GM23338 (cell line): Measurements from ENCODE around the gene TEKTIP1. TPM values are rescaled to one million over a fixed set of nuclear protein-coding genes. Genes with fewer than 3 reads are reported as not detected.

Source experiments
- ATAC-seq: fragments of 200-7000 bp; cut with Tn5 transposase; 3 replicates; pipeline ENCODE4 v1.9.1; 2020
- DNase-seq: peaks from one replicate; pipeline ENCODE4 v3.0.0-alpha.2; 2015; ENCODE audit warnings: low spot score
- H2AFZ ChIP-seq: fragments of 200-600 bp; sonication (generic); 2 replicates; pipeline ENCODE4 v1.8.0; 2016; ENCODE audit warnings: antibody characterized with exemption, mild to moderate bottlenecking, moderate library complexity
- H3F3A ChIP-seq: fragments of 200-600 bp; sonication (generic); replicated peaks from 2 replicates; pipeline ENCODE4 v1.8.0; 2017; ENCODE audit warnings: antibody characterized with exemption, mixed run types, low read depth
- H3K27ac ChIP-seq: fragments of 200-600 bp; sonication (generic); 2 replicates; pipeline ENCODE4 v1.6.1; 2016; ENCODE audit warnings: low read depth
- H3K27me3 ChIP-seq: fragments of 200-600 bp; sonication (generic); 2 replicates; pipeline ENCODE4 v1.8.0; 2016; ENCODE audit warnings: mild to moderate bottlenecking, mixed run types, moderate library complexity; ENCODE audit not compliant: insufficient read depth
- H3K36me3 ChIP-seq: fragments of 200-600 bp; sonication (generic); 2 replicates; pipeline ENCODE4 v1.8.0; 2016; ENCODE audit warnings: mild to moderate bottlenecking; ENCODE audit not compliant: insufficient read depth
- H3K4me1 ChIP-seq: fragments of 200-600 bp; sonication (generic); 2 replicates; pipeline ENCODE4 v1.8.0; 2016; ENCODE audit warnings: mild to moderate bottlenecking, moderate library complexity; ENCODE audit not compliant: insufficient read depth
- H3K4me2 ChIP-seq: fragments of 200-600 bp; sonication (generic); 2 replicates; pipeline ENCODE4 v1.7.1; 2017; ENCODE audit warnings: mixed run types
- H3K4me3 ChIP-seq: fragments of 200-600 bp; sonication (generic); 2 replicates; pipeline ENCODE4 v1.6.1; 2016; ENCODE audit warnings: mixed run types
- H3K79me2 ChIP-seq: fragments of 200-600 bp; sonication (generic); replicated peaks from 2 replicates; pipeline ENCODE4 v1.8.0; 2017; ENCODE audit warnings: mild to moderate bottlenecking; ENCODE audit not compliant: insufficient read depth
- H3K9me2 ChIP-seq: fragments of 200-600 bp; sonication (generic); 2 replicates; pipeline ENCODE4 v1.8.0; 2017; ENCODE audit not compliant: insufficient read depth
- H4K20me1 ChIP-seq: fragments of 200-600 bp; sonication (generic); replicated peaks from 2 replicates; pipeline ENCODE4 v1.8.0; 2017; ENCODE audit warnings: mild to moderate bottlenecking; ENCODE audit not compliant: insufficient read depth
- H3K27ac Mint-ChIP-seq: 2 replicates; pipeline ENCODE4 v1.8.0; 2020; ENCODE audit warnings: inconsistent platforms, mild to moderate bottlenecking, moderate library complexity, mixed read lengths
- H3K27me3 Mint-ChIP-seq: 3 replicates; pipeline ENCODE4 v1.8.0; 2022; ENCODE audit warnings: low read depth, mild to moderate bottlenecking, moderate library complexity, mixed read lengths, inconsistent platforms; ENCODE audit not compliant: insufficient read depth, poor library complexity
- H3K36me3 Mint-ChIP-seq: 3 replicates; pipeline ENCODE4 v1.8.0; 2021; ENCODE audit warnings: low read depth, mild to moderate bottlenecking, inconsistent platforms, moderate library complexity, mixed read lengths
- H3K4me1 Mint-ChIP-seq: 3 replicates; pipeline ENCODE4 v1.8.0; 2020; ENCODE audit warnings: mild to moderate bottlenecking, inconsistent platforms, mixed read lengths
- H3K4me3 Mint-ChIP-seq: 3 replicates; pipeline ENCODE4 v1.8.0; 2021; ENCODE audit warnings: moderate library complexity, mild to moderate bottlenecking, inconsistent platforms, mixed read lengths
- H3K9me3 Mint-ChIP-seq: 3 replicates; pipeline ENCODE4 v1.8.0; 2020; ENCODE audit warnings: moderate library complexity, mild to moderate bottlenecking, inconsistent platforms, mixed read lengths
- CREB1 ChIP-seq: fragments of 250-450 bp; sonication (Bioruptor Pico); IDR thresholded peaks from 2 replicates; pipeline ENCODE4 v1.5.0; 2020; ENCODE audit warnings: low read depth, mild to moderate bottlenecking, moderate library complexity
- CTCF ChIP-seq, 2 experiments: fragments of 200-600 bp in 1 of 2; sonication (generic) in 1 of 2; conservative IDR thresholded peaks; 2 replicates each; pipeline versions ENCODE4 v1.5.1 to v1.6.1; 2016 to 2017; ENCODE audit warnings: antibody characterized with exemption in 2 of 2, low read depth in 2 of 2, mild to moderate bottlenecking in 2 of 2, moderate library complexity in 1 of 2
- ETS1 ChIP-seq: IDR thresholded peaks from 2 replicates; pipeline ENCODE4 v1.6.1; 2016; ENCODE audit warnings: antibody characterized with exemption
- EZH2 ChIP-seq: fragments of 200-600 bp; sonication (generic); IDR thresholded peaks from one replicate; pipeline ENCODE4 v1.8.0; 2017; ENCODE audit warnings: antibody characterized with exemption, mild to moderate bottlenecking, low read depth; ENCODE audit not compliant: unreplicated experiment
- JUNB ChIP-seq: IDR thresholded peaks from one replicate; pipeline ENCODE4 v1.6.1; 2016; ENCODE audit warnings: antibody characterized with exemption; ENCODE audit not compliant: unreplicated experiment
- NANOG ChIP-seq: IDR thresholded peaks from 2 replicates; pipeline ENCODE4 v1.6.1; 2016; ENCODE audit warnings: antibody characterized with exemption, borderline replicate concordance
- REST ChIP-seq: IDR thresholded peaks from one replicate; pipeline ENCODE4 v1.6.1; 2018; ENCODE audit warnings: antibody characterized with exemption; ENCODE audit not compliant: unreplicated experiment
- ZNF114 ChIP-seq: fragments of 250-450 bp; sonication (Bioruptor Pico); IDR thresholded peaks from 2 replicates; pipeline ENCODE4 v1.5.0; 2020; ENCODE audit warnings: mild to moderate bottlenecking, moderate library complexity
- ZNF331 ChIP-seq: fragments of 250-450 bp; sonication (Bioruptor Pico); IDR thresholded peaks from 2 replicates; pipeline ENCODE4 v1.5.0; 2020; ENCODE audit warnings: low read depth, mild to moderate bottlenecking, moderate library complexity
- polyA plus RNA-seq: library from polyadenylated mRNA; unstranded; fragments of >200 nt; fragmentation: Nextera tagmentation; extraction: Ambion mirVana; gene quantifications from 2 replicates; pipeline ENCODE4 v1.2.1, GENCODE V29; 2016
- total RNA-seq: library from RNA; depleted of rRNA; stranded (reverse); fragments of >200 nt; shearing (Covaris generic); gene quantifications from 2 replicates; pipeline ENCODE4 v1.2.3, GENCODE V29; 2014

TEKTIP1 gene
- total and polyA plus RNA-seq, 2 experiments from 2014 or later: not detected

GRCh38 chr19:3535235-3535535 is 3.8 kb upstream of the TEKTIP1 start:
- H3K4me2 ChIP-seq: no peak overlapping the region
- H3K27ac Mint-ChIP-seq: no peak overlapping the region
- peaks cover 10% of the 10 kb centered on the region; the same call in 2 of the 3 replicates for H3K4me1 Mint-ChIP-seq
- no peaks in the 10 kb centered on the region for H3K4me1 ChIP-seq
- H3K9me2 ChIP-seq: no peaks in the 10 kb centered on the region
- no peak overlapping the region for H3K4me3 ChIP-seq
- H3K4me3 Mint-ChIP-seq: no peak overlapping the region
- DNase-seq (no peak), ATAC-seq (no peak)
- H2AFZ ChIP-seq: no peak overlapping the region
- H3K36me3 ChIP-seq: no peaks in the 10 kb centered on the region
- no peaks in the 10 kb centered on the region; the same call in 1 of the 2 replicates for H4K20me1 ChIP-seq
- peaks cover 7% of the 10 kb centered on the region; the same call in 1 of the 2 replicates for H3F3A ChIP-seq
- H3K27me3 ChIP-seq: no peaks in the 10 kb centered on the region
- H3K27me3 Mint-ChIP-seq: peaks cover 21% of the 10 kb centered on the region
- H3K79me2 ChIP-seq: no peaks in the 10 kb centered on the region
- no peak overlapping the region for H3K27ac ChIP-seq
- no peak for TF ChIP-seq JUNB
- no peak for TF ChIP-seq ZNF114
- peaks cover 36% of the 10 kb centered on the region for H3K36me3 Mint-ChIP-seq
- H3K9me3 Mint-ChIP-seq: 0 out of 3 replicates have a peak, but pooled peaks cover 3% of the 10 kb centered on the region

- Histone ChIP-seq H3K79me2 (no peaks in the 10 kb centered on the region), H3K27ac (no peak overlapping the region), H3K27me3 (no peaks in the 10 kb centered on the region), H4K20me1 (no peaks in the 10 kb centered on the region; the same call in 1 of the 2 replicates), H3K36me3 (no peaks in the 10 kb centered on the region), H3K9me2 (no peaks in the 10 kb centered on the region), H3K4me1 (no peaks in the 10 kb centered on the region), H3K4me2 (no peak overlapping the region), H3F3A (peaks cover 7% of the 10 kb centered on the region; the same call in 1 of the 2 replicates), H3K4me3 (no peak overlapping the region), H2AFZ (no peak overlapping the region)
- Mint-ChIP-seq H3K9me3 (0 out of 3 replicates have a peak, but pooled peaks cover 3% of the 10 kb centered on the region), H3K36me3 (peaks cover 36% of the 10 kb centered on the region), H3K4me1 (peaks cover 10% of the 10 kb centered on the region; the same call in 2 of the 3 replicates), H3K4me3 (no peak overlapping the region), H3K27me3 (peaks cover 21% of the 10 kb centered on the region), H3K27ac (no peak overlapping the region)
- DNase-seq (no peak), ATAC-seq (no peak)
- TF ChIP-seq ZNF114 (no peak), CREB1 (CRISPR knock-in tag) (no peak), ZNF331 (CRISPR knock-in tag) (no peak), CTCF (conservative IDR thresholded peaks at IDR 0.05; ENCODE audit: low read depth in 2 of 2) (no peak), EZH2 (no peak), JUNB (no peak), NANOG (no peak), REST (no peak), ETS1 (no peak)
Measured at GRCh38 chr19:3535563-3535965, 3.4 kb upstream of the TEKTIP1 start.
